Erythroblast (primary cell): Measurements from ENCODE around the gene RTN4IP1.

Source experiments
- GATA1 ChIP-seq: IDR thresholded peaks from 2 replicates; pipeline ENCODE4 v1.6.1; 2011; ENCODE audit warnings: low read depth, mild to moderate bottlenecking, control low read depth, low read length, moderate library complexity
- POLR2A ChIP-seq: IDR thresholded peaks from 2 replicates; pipeline ENCODE4 v1.6.1; 2011; ENCODE audit warnings: mild to moderate bottlenecking, low read length

DNA sequence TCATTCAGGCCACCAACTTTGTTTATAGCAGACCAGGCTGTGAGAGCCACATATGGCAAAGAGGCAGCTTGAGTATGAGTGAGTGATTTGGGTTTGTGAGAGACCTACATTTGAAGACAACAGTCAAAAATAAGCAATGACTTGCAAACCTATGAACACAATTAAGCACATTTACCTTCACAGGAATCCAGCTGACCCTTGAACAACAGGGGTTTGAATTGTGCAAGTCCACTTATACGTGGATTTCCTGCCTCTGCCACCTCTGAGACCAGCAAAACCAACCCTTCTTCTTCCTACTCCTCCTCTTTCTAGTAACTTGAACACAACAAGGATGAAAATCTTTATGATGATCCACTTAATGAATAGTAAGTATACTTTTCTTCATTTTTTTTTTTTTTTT is 10.1 kb downstream of the RTN4IP1 start:
- TF ChIP-seq POLR2A = no peak
- TF ChIP-seq GATA1 = no peak
